ENCODE results near the gene ZBTB7A. TPM values are rescaled to one million over a fixed set of nuclear protein-coding genes. Genes with fewer than 3 reads are reported as not detected.

ZBTB7A gene
- total RNA-seq, 6 donors from 2014 or later: 54.1 to 131 (median 72.6) TPM

GRCh38 chr19:4030552-4030951, 36.1 kb downstream of the ZBTB7A start:
- ATAC-seq (ENCODE audit: low FRiP score in 2 of 2) (no peak), DNase-seq (no peak)
- 94 to 98% methylated on average over 6 of the region's 6 CpGs for WGBS, 2 donors
- Histone ChIP-seq H3K9me3 (no peaks in the 10 kb centered on the region), H3K4me3 (no peak overlapping the region), H3K27me3 (no peaks in the 10 kb centered on the region), H3K4me1 (no peaks in the 10 kb centered on the region), H3K27ac (no peak overlapping the region), H3K36me3 (peaks cover 6 to 89% (median 54%) of the 10 kb centered on the region in 4 donors)
- no peak for TF ChIP-seq POLR2AphosphoS5 (IDR thresholded peaks at IDR 0.05)
- no peak for TF ChIP-seq EP300 (IDR thresholded peaks at IDR 0.05)
- no peak for TF ChIP-seq POLR2A (IDR thresholded peaks at IDR 0.05)
- TF ChIP-seq CTCF (IDR thresholded peaks at IDR 0.05): no peak

GRCh38 chr19:4029247-4029614, 37.5 kb downstream of the ZBTB7A start:
- ATAC-seq (ENCODE audit: low FRiP score in 2 of 2) (no peak), DNase-seq (peak in 1 of 2 donors; percentile 72)
- H3K27me3 ChIP-seq: no peaks in the 10 kb centered on the region
- peaks cover 0 to under 1% (median 0%) of the 10 kb centered on the region in 4 donors for H3K4me1 ChIP-seq
- H3K36me3 ChIP-seq: peaks cover 6 to 87% (median 53%) of the 10 kb centered on the region in 4 donors
- no peak overlapping the region for H3K4me3 ChIP-seq
- TF ChIP-seq POLR2AphosphoS5 (IDR thresholded peaks at IDR 0.05): no peak
- no peak for TF ChIP-seq POLR2A (IDR thresholded peaks at IDR 0.05)
- no peak for TF ChIP-seq EP300 (IDR thresholded peaks at IDR 0.05)
- H3K27ac ChIP-seq: no peak overlapping the region
- 92 to 94% methylated on average over 14 to 18 of the region's 18 CpGs for WGBS, 2 donors
- H3K9me3 ChIP-seq: no peaks in the 10 kb centered on the region

- H3K27me3 ChIP-seq: no peaks in the 10 kb centered on the region
- peaks cover 0 to 7% (median 2%) of the 10 kb centered on the region in 4 donors for H3K4me1 ChIP-seq
- H3K27ac ChIP-seq: no peak overlapping the region
- ATAC-seq (ENCODE audit: low FRiP score in 2 of 2) (no peak), DNase-seq (peak in 1 of 2 donors; percentile 76)
- H3K4me3 ChIP-seq: no peak overlapping the region
- H3K36me3 ChIP-seq: peaks cover 3 to 87% (median 51%) of the 10 kb centered on the region in 4 donors
- 95 to 97% methylated on average over 16 to 45 of the region's 48 CpGs for WGBS, 2 donors
- H3K9me3 ChIP-seq: no peaks in the 10 kb centered on the region
- TF ChIP-seq POLR2AphosphoS5 (IDR thresholded peaks at IDR 0.05) (no peak), EP300 (IDR thresholded peaks at IDR 0.05) (no peak), CTCF (IDR thresholded peaks at IDR 0.05) (no peak), POLR2A (IDR thresholded peaks at IDR 0.05) (no peak)
Measured at GRCh38 chr19:4028334-4029246, 38.1 kb downstream of the ZBTB7A start.

- DNase-seq (no peak), ATAC-seq (ENCODE audit: low FRiP score in 2 of 2) (no peak)
- H3K9me3 ChIP-seq: no peaks in the 10 kb centered on the region
- H3K27ac ChIP-seq: no peak overlapping the region
- WGBS, 2 donors: 93 to 96% methylated on average over 13 to 16 of the region's 16 CpGs
- peaks cover 4 to 12% (median 7%) of the 10 kb centered on the region in 4 donors for H3K4me1 ChIP-seq
- H3K4me3 ChIP-seq: no peak overlapping the region
- no peaks in the 10 kb centered on the region for H3K27me3 ChIP-seq
- TF ChIP-seq POLR2A (IDR thresholded peaks at IDR 0.05) (no peak), CTCF (IDR thresholded peaks at IDR 0.05) (no peak), POLR2AphosphoS5 (IDR thresholded peaks at IDR 0.05) (no peak), EP300 (IDR thresholded peaks at IDR 0.05) (no peak)
- peaks cover 0 to 76% (median 39%) of the 10 kb centered on the region in 4 donors for H3K36me3 ChIP-seq
Measured at GRCh38 chr19:4027146-4027545, 39.6 kb downstream of the ZBTB7A start.

- 69% methylated on average over 3 to 11 of the region's 11 CpGs for WGBS, 2 donors
Measured at GRCh38 chr19:4025317-4025716, 41.4 kb downstream of the ZBTB7A start.

More at GRCh38 chr19:4025317-4025716, 41.4 kb downstream of the ZBTB7A start:
- peak in 1 of 2 donors; percentile 46 for DNase-seq
- no peak for TF ChIP-seq POLR2A (IDR thresholded peaks at IDR 0.05)
- no peak for TF ChIP-seq CTCF (IDR thresholded peaks at IDR 0.05)
- no peak for TF ChIP-seq POLR2AphosphoS5 (IDR thresholded peaks at IDR 0.05)
- TF ChIP-seq EP300 (IDR thresholded peaks at IDR 0.05): no peak
- no peaks in the 10 kb centered on the region for H3K27me3 ChIP-seq
- H3K4me3 ChIP-seq: no peak overlapping the region
- peaks cover 4 to 12% (median 7%) of the 10 kb centered on the region in 4 donors for H3K4me1 ChIP-seq
- H3K36me3 ChIP-seq: peaks cover 0 to 64% (median 32%) of the 10 kb centered on the region in 4 donors
- H3K9me3 ChIP-seq: no peaks in the 10 kb centered on the region
- H3K27ac ChIP-seq: no peak overlapping the region
- no peak for ATAC-seq (ENCODE audit: low FRiP score in 2 of 2)

Measured in upper lobe of left lung (tissue), 6 donors.